HEK293T (cell line): ENCODE measurements around the gene NR6A1.

Source experiments
- ARNT ChIP-seq: fragments of 450-650 bp; IDR thresholded peaks from 2 replicates; pipeline ENCODE4 v1.6.1; 2017; ENCODE audit warnings: mild to moderate bottlenecking
- BHLHE40 ChIP-seq: fragments of 450-650 bp; IDR thresholded peaks from 2 replicates; pipeline ENCODE4 v1.6.1; 2016; ENCODE audit warnings: mild to moderate bottlenecking, moderate library complexity, borderline replicate concordance
- CTBP1 ChIP-seq: fragments of 450-650 bp; IDR thresholded peaks from 2 replicates; pipeline ENCODE4 v1.6.1; 2016; ENCODE audit warnings: borderline replicate concordance
- FOXM1 ChIP-seq: fragments of 450-650 bp; IDR thresholded peaks from 2 replicates; pipeline ENCODE4 v1.6.1; 2017; ENCODE audit warnings: mild to moderate bottlenecking, borderline replicate concordance
- L3MBTL2 ChIP-seq: fragments of 450-650 bp; conservative IDR thresholded peaks from 2 replicates; pipeline ENCODE4 v1.6.1; 2016; ENCODE audit warnings: mild to moderate bottlenecking
- LEF1 ChIP-seq: fragments of 450-650 bp; IDR thresholded peaks from 2 replicates; pipeline ENCODE4 v1.6.1; 2017; ENCODE audit warnings: mild to moderate bottlenecking, borderline replicate concordance
- NFRKB ChIP-seq: fragments of 450-650 bp; IDR thresholded peaks from 2 replicates; pipeline ENCODE4 v1.6.1; 2016; ENCODE audit warnings: mild to moderate bottlenecking, moderate library complexity
- SP1 ChIP-seq: fragments of 450-650 bp; IDR thresholded peaks from 2 replicates; pipeline ENCODE4 v1.6.1; 2017
- SUZ12 ChIP-seq: fragments of 450-650 bp; IDR thresholded peaks from 2 replicates; pipeline ENCODE4 v1.6.1; 2016; ENCODE audit warnings: mild to moderate bottlenecking
- TARDBP ChIP-seq: fragments of 450-650 bp; IDR thresholded peaks from 2 replicates; pipeline ENCODE4 v1.6.1; 2016
- ZNF384 ChIP-seq: fragments of 450-650 bp; IDR thresholded peaks from 2 replicates; pipeline ENCODE4 v1.6.1; 2016
- TF ChIP-seq, protein P1 (sequence below): fragments of 450-650 bp; IDR thresholded peaks from 2 replicates; pipeline ENCODE4 v1.6.1; 2016

DNA sequence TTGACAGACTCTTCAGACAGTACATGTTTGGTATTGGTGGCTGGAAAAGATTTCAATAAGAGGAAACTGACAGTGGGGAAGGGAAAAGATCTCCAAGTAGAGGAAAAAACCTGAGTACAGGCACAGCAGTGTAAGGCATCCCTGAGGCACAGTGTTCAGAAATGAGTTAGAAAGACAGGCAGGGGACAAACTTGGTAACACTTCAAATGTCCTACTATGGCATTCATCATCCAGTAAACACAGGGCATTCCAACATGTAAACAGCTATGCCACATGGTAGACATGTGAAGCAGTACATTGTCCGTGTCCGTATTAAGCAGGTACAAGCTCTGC is 218.9 kb downstream of the NR6A1 start:
- TF ChIP-seq NFRKB: no peak
- TF ChIP-seq SP1: no peak
- TF ChIP-seq BHLHE40: no peak
- TF ChIP-seq ZNF384: no peak
- TF ChIP-seq LEF1: no peak
- TF ChIP-seq L3MBTL2: no peak
- no peak for TF ChIP-seq SUZ12
- no peak for TF ChIP-seq ARNT
- no peak for TF ChIP-seq CTBP1
- no peak for TF ChIP-seq FOXM1
- TF ChIP-seq, protein P1, sequence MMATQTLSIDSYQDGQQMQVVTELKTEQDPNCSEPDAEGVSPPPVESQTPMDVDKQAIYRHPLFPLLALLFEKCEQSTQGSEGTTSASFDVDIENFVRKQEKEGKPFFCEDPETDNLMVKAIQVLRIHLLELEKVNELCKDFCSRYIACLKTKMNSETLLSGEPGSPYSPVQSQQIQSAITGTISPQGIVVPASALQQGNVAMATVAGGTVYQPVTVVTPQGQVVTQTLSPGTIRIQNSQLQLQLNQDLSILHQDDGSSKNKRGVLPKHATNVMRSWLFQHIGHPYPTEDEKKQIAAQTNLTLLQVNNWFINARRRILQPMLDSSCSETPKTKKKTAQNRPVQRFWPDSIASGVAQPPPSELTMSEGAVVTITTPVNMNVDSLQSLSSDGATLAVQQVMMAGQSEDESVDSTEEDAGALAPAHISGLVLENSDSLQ: no peak
- TF ChIP-seq TARDBP: no peak
